KOPT-K1 (cell line): Measurements from ENCODE around the gene ACTA1.

Experiments used
- H3K27ac ChIP-seq: fragments of 200-600 bp; sonication (generic); 2 replicates; pipeline ENCODE4 v1.5.1; 2016; ENCODE audit warnings: antibody characterized with exemption, mild to moderate bottlenecking, low read depth, low read length; ENCODE audit not compliant: poor library complexity, severe bottlenecking
- H3K36me3 ChIP-seq: fragments of 200-600 bp; sonication (generic); 2 replicates; pipeline ENCODE4 v1.5.1; 2017; ENCODE audit warnings: antibody characterized with exemption, mild to moderate bottlenecking, low read length, moderate library complexity; ENCODE audit not compliant: insufficient read depth
- H3K9me3 ChIP-seq: fragments of 200-600 bp; sonication (generic); 2 replicates; pipeline ENCODE4 v1.5.1; 2017; ENCODE audit warnings: antibody characterized with exemption, low read length, mild to moderate bottlenecking; ENCODE audit not compliant: insufficient read depth, poor library complexity, severe bottlenecking

The ACTA1 gene

DNA sequence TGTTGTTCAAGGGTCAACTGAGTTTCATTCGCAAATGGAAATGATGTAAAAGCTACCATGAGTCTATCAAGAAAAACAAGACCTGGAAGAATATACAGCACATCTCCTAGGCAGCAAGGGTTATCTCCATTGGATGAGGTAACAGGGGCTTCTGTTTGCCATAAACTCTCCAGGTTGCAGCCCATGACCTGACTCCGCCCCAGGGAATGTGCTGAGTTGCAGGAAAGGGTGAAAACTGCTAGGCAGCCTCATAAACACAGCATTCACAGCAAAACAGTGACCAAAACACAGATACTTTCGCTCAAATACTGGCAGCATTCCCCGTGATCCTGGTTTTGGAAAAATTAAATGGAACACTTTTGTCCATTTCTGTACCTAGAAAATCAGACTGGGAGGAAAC, 20.2 kb upstream of the ACTA1 start:
- no peaks in the 10 kb centered on the region for H3K9me3 ChIP-seq
- no peak overlapping the region for H3K27ac ChIP-seq
- peaks cover 93% of the 10 kb centered on the region for H3K36me3 ChIP-seq

DNA sequence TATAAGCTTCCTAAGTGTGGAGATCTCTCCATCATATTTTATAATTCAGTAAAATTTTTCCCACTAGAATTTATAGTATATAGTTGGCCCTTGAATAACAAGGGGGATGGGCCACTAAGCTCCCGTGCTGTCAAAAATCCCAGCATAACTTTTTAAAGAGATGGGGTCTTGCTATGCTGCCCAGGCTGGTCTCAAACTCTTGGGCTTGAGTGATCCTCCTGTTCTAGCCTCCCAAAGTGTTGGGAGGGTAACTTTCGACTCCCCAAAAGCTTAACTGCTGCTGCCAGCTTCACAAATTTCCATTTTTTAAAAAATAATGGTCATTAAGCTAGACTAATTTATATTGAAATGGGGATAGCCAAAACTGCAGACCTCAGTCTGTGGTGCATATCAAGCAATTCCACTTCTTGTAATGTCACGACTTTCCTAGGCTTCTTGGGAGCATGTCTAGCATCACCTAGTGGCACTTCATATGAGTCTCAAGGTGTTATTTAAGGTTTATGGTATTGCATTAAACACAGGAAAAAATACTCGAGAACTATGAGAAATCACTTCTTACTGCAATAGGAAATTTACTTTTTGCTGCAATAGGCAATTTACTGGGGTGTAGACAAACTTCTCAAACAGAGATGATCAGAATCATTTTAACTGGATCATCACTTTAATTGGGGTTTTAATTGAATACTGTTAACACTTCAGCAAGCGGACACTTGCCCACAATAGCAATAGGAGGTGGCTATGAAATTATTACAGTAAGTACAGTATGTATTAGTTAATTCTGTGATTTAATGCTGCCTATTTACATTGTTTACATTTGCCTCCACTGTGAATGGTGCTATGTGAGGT, 19.3 kb upstream of the ACTA1 start:
- Histone ChIP-seq H3K9me3 (no peaks in the 10 kb centered on the region), H3K27ac (no peak overlapping the region), H3K36me3 (peaks cover 94% of the 10 kb centered on the region)

DNA sequence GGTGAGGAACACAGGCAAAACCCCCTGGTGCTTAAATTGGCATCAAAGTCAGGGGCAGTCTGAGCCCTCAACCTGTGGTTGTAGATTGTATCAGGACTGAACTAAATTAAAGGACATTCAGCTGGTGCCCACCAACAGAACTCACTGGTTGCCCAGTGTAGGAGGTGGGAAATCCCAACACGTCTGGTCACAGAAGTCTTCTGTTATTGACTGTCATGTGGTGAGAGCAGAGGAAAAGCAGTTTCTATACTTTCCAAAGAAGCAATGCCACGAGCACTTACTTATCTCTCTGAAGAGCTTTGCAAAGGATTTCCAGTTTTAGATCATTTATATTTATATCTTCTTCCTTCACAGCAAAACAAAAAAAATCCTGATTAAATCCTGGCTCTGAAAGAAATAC, 15.0 kb upstream of the ACTA1 start:
- no peaks in the 10 kb centered on the region for H3K9me3 ChIP-seq
- H3K27ac ChIP-seq, result no peak overlapping the region
- H3K36me3 ChIP-seq, result peaks cover 95% of the 10 kb centered on the region

DNA sequence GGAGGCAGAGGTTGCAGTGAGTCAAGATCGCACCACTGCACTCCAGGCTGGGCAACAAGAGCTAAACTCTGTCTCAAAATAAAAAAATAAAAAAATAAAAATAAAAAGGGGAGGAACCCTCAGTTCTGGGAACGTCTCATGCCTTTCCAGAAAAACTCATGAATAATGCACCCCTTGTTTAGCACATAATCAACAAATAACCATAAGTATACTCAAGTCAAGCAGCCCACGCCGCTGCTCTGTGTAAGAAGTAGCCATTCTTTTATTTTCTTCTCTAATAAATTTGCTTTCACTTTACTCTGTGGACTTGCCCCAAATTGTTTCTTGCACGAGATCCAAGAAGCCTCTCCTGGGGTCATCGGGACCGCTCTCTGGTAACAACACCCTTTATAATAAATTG, 14.5 kb upstream of the ACTA1 start:
- no peaks in the 10 kb centered on the region for H3K9me3 ChIP-seq
- H3K27ac ChIP-seq, result no peak overlapping the region
- peaks cover 95% of the 10 kb centered on the region for H3K36me3 ChIP-seq

DNA sequence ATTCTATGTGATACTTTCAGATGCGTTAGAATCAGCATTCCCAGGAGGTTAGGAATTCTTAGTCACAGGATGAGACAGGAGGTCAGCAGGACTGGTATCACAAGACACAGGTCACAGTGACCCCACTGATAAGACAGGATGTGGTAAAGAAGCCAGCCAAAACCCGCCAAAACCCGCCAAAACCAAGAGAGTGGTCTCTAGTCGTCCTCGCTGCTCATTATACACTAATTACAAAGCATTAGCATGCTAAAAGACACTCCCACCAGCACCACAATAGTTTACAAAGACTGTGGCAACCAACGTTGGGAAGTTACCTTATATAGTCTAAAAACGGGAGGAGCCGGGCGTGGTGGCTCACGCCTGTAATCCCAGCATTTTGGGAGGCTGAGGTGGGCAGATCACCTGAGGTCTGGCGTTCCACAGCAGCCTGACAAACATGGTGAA, 13.9 kb upstream of the ACTA1 start:
- H3K36me3 ChIP-seq, result peaks cover 95% of the 10 kb centered on the region
- no peak overlapping the region for H3K27ac ChIP-seq
- H3K9me3 ChIP-seq, result no peaks in the 10 kb centered on the region

DNA sequence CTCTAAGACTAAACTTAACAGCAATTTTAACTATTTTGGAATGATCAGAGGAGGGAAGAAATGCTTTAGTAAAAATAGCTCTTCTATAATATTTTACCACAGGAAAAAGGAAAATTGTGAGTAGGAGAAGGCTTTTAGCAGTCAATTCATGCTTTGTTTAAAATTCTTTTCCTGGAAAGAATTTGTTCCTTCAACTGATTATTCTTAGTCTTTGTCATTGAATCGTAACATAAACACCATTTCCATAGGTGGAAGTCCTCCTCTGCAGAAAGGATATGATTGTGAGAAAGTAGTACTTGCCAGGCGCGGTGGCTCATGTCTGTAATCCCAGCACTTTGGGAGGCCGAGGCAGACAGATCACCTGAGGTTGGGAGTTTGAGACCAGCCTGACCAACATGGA, 11.9 kb upstream of the ACTA1 start:
- Histone ChIP-seq H3K36me3 (peaks cover 95% of the 10 kb centered on the region), H3K27ac (no peak overlapping the region), H3K9me3 (no peaks in the 10 kb centered on the region)

DNA sequence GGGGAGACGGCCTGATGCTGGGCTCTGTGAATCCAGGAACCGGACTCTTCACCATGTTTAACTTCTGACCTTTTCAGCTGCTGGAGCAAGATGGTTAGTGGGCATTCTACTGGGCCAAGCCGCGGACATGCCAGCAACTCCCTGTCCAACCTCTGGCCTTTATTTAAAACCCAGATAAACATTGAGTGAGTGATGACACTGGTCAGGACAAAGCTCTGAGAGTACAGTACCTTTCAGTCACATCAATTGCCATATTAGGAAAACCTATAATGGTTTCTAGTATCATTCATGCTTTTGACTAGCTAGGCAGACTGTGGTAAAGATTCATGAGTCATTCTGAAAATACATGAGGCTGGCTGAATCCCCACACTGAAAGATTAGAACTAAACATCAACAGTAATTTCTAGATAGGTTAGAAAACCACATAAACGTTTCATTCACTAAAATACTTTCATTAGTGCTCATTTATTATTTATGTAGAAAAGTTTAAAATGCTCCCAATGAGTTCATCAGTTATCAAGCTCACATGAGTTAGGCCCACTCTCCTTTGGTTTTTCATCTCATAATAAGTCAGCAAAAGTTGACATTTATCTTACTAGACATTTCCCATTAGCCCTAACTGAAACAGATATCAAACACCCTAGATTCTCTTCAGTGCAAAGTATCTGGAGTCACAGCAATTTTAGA, 7.1 kb upstream of the ACTA1 start:
- Histone ChIP-seq H3K36me3 (peaks cover 74% of the 10 kb centered on the region), H3K27ac (no peak overlapping the region), H3K9me3 (no peaks in the 10 kb centered on the region)

DNA sequence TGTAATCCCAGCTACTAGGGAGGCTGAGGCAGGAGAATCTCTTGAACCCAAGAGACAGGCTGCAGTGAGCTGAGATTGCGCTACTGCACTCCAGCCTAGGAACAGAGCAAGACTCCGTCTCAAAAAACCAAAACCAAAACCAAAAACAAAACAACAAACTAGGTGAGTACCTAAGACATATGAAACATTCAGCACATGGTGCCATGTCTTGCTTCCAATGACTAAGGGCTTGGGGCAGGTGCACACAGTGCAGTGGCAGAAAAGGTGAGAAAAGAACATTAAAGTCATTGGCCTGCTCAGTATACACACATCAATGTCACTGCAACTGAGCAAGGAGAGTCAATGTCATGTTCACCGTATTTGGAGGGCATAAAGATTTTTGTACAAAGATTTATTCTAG, 4.1 kb upstream of the ACTA1 start:
- no peaks in the 10 kb centered on the region for H3K9me3 ChIP-seq
- peaks cover 44% of the 10 kb centered on the region for H3K36me3 ChIP-seq
- H3K27ac ChIP-seq, result no peak overlapping the region

DNA sequence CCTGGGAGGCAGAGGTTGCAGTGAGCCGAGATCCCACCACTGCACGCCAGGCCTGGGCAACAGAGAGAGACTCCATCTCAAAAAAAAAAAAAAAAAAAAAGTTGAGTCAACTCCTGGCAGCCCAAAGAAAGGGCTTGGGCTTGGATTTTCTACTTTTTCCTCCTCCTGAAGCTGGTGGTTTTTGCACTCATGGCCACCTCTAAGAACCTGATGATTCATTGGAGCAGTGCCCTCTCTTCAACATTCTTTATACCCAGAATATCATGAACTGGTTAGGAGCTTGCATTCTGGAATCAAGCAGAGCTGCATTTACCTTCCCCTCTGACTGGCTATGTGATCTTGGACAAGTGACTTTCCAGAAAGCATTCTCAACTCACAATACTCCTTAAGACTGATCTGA, 3.5 kb upstream of the ACTA1 start:
- Histone ChIP-seq H3K27ac (no peak overlapping the region), H3K36me3 (peaks cover 39% of the 10 kb centered on the region), H3K9me3 (no peaks in the 10 kb centered on the region)

DNA sequence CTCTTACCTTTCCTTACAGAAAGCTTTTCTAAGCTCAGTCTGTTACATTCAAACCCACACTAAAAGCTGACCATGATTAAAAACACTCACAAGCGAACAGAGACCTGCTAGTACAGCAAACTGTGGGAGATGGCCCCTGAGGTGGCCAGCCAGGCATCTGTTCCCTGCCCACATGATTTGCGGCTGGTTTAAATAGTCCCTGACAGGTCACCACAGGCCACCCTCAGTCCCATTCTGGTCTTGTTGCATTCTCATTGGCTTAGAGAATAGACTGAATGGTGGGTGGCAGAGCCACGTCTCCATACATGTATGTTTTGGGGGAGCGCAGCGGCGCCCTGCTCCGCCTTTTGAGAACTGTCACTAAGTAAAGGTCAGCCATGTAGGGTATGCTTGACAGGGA, 2.3 kb upstream of the ACTA1 start:
- H3K36me3 ChIP-seq, result peaks cover 26% of the 10 kb centered on the region
- H3K9me3 ChIP-seq, result no peaks in the 10 kb centered on the region
- H3K27ac ChIP-seq, result no peak overlapping the region

DNA sequence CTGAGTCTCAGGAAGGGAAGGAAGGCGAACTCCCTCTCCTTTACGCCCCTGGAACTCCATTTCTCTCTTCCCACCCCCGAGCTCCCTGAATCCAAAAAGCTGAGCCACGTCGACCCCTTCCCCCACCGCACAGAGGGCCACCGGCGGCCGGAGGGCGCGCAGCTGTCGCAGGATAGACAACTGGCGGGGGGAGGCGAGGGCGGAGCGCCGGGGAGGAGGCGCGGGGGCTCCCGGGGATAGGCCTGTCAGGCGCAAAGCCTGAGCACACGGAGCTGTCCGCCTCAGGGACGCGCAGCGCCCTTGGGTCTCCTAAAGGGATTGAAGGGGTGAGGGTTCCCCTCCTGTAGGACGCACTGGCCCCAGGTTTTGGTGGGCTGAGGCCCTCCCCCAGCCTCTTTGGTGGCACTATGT, 752 bp upstream of the ACTA1 start:
- H3K36me3 ChIP-seq, result peaks cover 11% of the 10 kb centered on the region
- no peaks in the 10 kb centered on the region for H3K9me3 ChIP-seq
- no peak overlapping the region for H3K27ac ChIP-seq

DNA sequence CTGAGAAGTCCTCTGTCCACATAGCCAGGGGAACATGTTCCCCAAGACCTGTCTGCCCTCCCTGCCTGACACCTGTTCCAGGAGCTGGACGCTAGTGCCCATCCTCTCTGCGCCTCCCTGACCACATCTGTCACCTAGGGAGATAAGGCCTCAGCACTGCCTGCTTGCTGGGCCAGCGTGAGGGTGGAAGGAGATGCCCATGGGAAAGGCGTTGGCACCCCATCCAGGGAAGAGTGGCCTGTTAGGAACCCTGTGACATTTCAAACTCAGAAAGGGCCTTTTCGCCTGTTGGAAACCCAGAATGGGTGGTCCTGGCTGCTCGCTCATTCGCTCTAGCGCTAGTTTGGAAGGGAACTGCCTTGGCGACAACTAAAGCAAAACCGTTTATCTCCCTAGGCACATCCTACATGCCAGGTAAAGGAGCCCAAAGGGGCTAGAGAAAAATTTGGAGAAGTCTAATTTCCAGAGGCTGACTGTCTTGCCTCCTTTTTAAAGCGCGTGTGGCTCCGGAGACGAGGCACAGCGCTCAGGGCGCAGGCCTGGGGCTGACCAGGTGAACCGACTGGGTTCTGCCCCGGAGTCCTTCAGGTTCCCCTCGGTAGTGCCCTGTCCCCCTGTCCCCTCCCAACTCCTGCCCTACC, 410 bp downstream of the ACTA1 start:
- H3K9me3 ChIP-seq, result no peaks in the 10 kb centered on the region
- H3K36me3 ChIP-seq, result no peaks in the 10 kb centered on the region; the same call in 1 of the 2 replicates
- H3K27ac ChIP-seq, result no peak overlapping the region

DNA sequence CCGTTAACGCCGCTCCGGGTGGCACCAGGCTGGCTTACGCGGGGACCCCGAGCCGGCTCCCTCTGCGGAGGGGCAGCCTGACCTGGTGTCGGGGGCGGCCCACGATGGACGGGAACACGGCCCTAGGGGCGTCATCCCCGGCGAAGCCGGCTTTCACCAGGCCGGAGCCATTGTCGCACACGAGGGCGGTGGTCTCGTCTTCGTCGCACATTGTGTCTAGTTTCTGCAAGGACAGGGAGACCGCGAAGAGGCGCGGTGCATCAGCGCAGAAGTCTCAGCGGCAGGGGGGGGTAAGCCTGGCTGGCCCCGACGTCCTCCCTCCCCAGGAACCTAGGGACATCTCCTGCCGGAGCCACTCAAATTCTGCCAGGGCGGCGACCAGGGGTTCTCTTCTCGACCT, 989 bp downstream of the ACTA1 start:
- Histone ChIP-seq H3K9me3 (no peaks in the 10 kb centered on the region), H3K36me3 (no peaks in the 10 kb centered on the region), H3K27ac (no peak overlapping the region)

DNA sequence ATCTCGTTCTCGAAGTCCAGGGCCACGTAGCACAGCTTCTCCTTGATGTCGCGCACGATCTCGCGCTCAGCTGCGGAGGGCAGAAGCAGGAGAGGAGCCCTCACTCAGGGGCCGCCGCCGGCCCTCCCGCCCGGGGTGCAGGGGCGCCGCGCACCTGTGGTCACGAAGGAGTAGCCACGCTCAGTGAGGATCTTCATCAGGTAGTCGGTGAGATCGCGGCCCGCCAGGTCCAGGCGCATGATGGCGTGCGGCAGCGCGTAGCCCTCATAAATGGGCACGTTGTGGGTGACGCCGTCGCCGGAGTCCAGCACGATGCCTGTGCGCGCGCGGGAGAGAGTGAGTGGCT, 1.8 kb downstream of the ACTA1 start:
- Histone ChIP-seq H3K36me3 (no peaks in the 10 kb centered on the region), H3K27ac (no peak overlapping the region), H3K9me3 (no peaks in the 10 kb centered on the region)

DNA sequence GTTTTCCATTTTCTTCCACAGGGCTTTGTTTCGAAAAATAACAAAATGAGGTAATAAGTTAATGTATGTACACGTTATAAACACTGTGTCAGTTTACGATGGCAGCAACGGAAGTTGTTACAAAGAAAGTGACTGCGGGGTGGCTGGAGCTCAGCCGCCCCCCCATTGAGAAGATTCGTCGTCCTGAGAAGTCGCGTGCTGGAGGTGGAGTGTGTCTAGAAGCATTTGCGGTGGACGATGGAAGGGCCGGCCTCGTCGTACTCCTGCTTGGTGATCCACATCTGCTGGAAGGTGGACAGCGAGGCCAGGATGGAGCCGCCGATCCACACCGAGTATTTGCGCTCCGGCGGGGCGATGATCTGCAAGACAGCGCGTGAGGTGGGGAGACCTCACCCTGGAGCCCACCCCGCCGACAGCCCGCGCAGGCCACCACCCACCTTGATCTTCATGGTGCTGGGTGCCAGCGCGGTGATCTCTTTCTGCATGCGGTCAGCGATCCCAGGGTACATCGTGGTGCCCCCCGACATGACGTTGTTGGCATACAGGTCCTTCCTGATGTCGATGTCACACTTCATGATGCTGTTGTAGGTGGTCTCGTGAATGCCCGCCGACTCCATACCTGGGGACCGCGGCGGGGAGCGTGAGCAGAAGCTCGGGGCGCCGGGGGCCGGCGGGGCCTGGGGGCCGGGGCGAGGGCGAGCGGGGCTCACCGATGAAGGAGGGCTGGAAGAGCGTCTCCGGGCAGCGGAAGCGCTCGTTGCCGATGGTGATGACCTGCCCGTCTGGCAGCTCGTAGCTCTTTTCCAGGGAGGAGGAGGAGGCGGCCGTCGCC, 2.4 kb downstream of the ACTA1 start:
- no peak overlapping the region for H3K27ac ChIP-seq
- no peaks in the 10 kb centered on the region for H3K9me3 ChIP-seq
- no peaks in the 10 kb centered on the region for H3K36me3 ChIP-seq
